ENCODE measurements around the gene DNAJC5G. TPM values are rescaled to one million over a fixed set of nuclear protein-coding genes. Genes with fewer than 3 reads are reported as not detected.

DNAJC5G gene
- total and polyA plus RNA-seq, 12 donors: 0.14 to 2.9 (median 1.1) TPM; not detected in 4

DNA sequence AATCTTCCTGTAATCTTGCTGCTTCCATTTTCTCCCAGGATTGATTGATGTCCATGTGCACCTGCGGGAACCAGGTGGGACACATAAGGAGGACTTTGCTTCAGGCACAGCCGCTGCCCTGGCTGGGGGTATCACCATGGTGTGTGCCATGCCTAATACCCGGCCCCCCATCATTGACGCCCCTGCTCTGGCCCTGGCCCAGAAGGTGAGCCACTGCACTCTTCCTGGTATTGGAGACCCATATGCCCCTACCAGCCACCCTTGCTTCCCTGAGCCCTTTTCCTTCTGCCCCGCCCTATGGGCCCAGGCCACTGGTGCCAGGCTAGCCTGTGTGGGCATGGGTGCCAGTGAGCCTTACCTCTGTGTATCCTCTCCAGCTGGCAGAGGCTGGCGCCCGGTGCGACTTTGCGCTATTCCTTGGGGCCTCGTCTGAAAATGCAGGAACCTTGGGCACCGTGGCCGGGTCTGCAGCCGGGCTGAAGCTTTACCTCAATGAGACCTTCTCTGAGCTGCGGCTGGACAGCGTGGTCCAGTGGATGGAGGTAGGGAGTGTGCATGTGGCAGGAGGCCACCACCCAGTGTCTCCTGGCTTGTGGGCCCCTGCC, 37.8 kb upstream of the DNAJC5G start:
- Histone ChIP-seq H3K4me3 (no peak overlapping the region), H3K9me3 (replicated peaks in 1 of 3) (no peaks in the 10 kb centered on the region), H3K27ac (no peak overlapping the region), H3K4me1 (replicated peaks in 1 of 2) (no peaks in the 10 kb centered on the region), H3K27me3 (no peaks in the 10 kb centered on the region), H3K36me3 (replicated peaks in 1 of 2) (peaks cover 0 to 98% of the 10 kb centered on the region in 2 donors)
- no peak for TF ChIP-seq POLR2A (IDR thresholded peaks at IDR 0.05)
- TF ChIP-seq, protein P1, sequence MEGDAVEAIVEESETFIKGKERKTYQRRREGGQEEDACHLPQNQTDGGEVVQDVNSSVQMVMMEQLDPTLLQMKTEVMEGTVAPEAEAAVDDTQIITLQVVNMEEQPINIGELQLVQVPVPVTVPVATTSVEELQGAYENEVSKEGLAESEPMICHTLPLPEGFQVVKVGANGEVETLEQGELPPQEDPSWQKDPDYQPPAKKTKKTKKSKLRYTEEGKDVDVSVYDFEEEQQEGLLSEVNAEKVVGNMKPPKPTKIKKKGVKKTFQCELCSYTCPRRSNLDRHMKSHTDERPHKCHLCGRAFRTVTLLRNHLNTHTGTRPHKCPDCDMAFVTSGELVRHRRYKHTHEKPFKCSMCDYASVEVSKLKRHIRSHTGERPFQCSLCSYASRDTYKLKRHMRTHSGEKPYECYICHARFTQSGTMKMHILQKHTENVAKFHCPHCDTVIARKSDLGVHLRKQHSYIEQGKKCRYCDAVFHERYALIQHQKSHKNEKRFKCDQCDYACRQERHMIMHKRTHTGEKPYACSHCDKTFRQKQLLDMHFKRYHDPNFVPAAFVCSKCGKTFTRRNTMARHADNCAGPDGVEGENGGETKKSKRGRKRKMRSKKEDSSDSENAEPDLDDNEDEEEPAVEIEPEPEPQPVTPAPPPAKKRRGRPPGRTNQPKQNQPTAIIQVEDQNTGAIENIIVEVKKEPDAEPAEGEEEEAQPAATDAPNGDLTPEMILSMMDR (IDR thresholded peaks at IDR 0.05): no peak
- DNase-seq: no peak
- 94 to 97% (median 95%) methylated on average over 11 to 15 of the region's 15 CpGs for WGBS, 4 donors
- intact Hi-C loops (cut with DNase I): no loop called here

DNA sequence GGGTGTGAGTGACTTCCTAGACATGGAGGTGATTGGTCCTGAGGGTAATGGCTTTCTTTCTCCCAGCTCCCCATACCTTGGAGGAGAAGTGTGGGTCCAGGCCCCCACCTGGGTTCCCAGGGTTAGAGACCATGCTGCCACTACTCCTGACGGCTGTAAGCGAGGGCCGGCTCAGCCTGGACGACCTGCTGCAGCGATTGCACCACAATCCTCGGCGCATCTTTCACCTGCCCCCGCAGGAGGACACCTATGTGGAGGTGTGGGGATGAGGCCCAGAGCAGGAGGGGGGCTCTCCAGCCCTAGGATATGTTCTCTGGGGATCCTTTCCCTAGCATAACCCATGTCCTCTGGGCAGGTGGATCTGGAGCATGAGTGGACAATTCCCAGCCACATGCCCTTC, 36.3 kb upstream of the DNAJC5G start:
- Histone ChIP-seq H3K36me3 (replicated peaks in 1 of 2) (peaks cover 0 to 98% of the 10 kb centered on the region in 2 donors), H3K4me1 (replicated peaks in 1 of 2) (no peaks in the 10 kb centered on the region), H3K27ac (no peak overlapping the region), H3K4me3 (no peak overlapping the region), H3K9me3 (replicated peaks in 1 of 3) (no peaks in the 10 kb centered on the region), H3K27me3 (no peaks in the 10 kb centered on the region)
- TF ChIP-seq, protein P1 (IDR thresholded peaks at IDR 0.05): no peak
- no peak for TF ChIP-seq POLR2A (IDR thresholded peaks at IDR 0.05)
- no peak for DNase-seq
- intact Hi-C loops (cut with DNase I): no loop called here
- 93 to 100% (median 98%) methylated on average over 3 to 8 of the region's 8 CpGs for WGBS, 4 donors

DNA sequence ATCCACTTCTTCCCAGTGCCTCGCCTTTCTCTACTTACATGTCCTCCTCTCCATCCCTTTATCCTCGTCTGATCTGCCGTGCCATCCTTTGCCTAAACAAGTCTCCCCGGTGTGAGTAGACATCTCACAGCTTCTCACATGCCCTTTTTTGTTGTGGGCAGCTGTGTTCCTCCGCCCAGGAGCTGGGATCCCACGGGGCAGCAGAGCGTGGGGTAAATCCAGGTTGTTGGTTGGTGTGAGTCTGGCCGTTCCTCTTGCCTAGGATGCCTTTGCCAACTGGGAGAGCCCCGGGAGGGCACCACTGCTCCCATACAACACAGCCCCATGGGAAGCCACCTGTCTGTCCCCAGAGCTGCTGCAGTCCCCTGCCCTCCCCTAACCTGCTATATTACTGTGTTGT, 34.8 kb upstream of the DNAJC5G start:
- 92 to 95% (median 93%) methylated on average over 8 to 9 of the region's 9 CpGs for WGBS, 4 donors
- Histone ChIP-seq H3K4me1 (replicated peaks in 1 of 2) (no peaks in the 10 kb centered on the region), H3K27ac (no peak overlapping the region), H3K36me3 (replicated peaks in 1 of 2) (peaks cover 0 to 91% of the 10 kb centered on the region in 2 donors), H3K9me3 (replicated peaks in 1 of 3) (no peaks in the 10 kb centered on the region), H3K4me3 (no peak overlapping the region), H3K27me3 (no peaks in the 10 kb centered on the region)
- intact Hi-C loops (cut with DNase I): loop anchor here in 1 of 2 donors (10.0 kb wide), 1 partner anchor 64 kb away; the partner anchor contains the start of gene UCN
- no peak for TF ChIP-seq POLR2A (IDR thresholded peaks at IDR 0.05)
- TF ChIP-seq, protein P1 (IDR thresholded peaks at IDR 0.05): no peak
- no peak for DNase-seq

DNA sequence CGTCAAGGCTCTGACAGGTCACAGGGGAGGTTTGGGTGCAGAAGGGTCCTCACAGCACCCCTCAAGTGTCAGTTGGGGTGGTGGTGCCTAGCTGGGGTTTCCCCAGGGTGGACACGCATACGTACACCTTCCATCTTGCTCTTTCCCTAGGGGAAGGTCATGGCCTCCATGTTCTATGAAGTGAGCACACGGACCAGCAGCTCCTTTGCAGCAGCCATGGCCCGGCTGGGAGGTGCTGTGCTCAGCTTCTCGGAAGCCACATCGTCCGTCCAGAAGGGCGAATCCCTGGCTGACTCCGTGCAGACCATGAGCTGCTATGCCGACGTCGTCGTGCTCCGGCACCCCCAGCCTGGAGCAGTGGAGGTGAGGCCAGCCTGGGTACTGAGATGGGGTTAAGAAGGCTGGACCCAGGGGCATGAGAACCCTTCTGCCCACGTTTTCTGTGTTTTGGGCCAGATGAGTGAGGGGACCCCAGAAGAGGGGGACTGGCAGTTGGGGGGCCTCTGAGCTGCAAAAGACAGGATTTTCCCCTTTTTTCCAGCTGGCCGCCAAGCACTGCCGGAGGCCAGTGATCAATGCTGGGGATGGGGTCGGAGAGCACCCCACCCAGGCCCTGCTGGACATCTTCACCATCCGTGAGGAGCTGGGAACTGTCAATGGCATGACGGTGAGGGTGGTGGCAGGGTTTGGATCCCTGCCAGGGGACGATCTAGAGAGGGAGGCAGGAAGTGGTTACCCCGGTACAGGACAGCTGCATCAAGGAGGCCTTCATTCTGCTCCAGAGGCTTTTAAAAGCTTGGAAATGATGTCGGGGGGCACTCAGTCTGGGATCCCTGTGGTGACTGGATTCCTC, 33.2 kb upstream of the DNAJC5G start:
- intact Hi-C loops (cut with DNase I): loop anchor here in 1 of 2 donors (10.0 kb wide), 1 partner anchor 63 kb away; the partner anchor contains the start of gene UCN
- TF ChIP-seq, protein P1 (IDR thresholded peaks at IDR 0.05): no peak

More for the DNA sequence above, 33.2 kb upstream of the DNAJC5G start:
- 87 to 91% (median 90%) methylated on average over 9 to 24 of the region's 24 CpGs for WGBS, 4 donors
- Histone ChIP-seq H3K27ac (no peak overlapping the region), H3K27me3 (no peaks in the 10 kb centered on the region), H3K4me3 (no peak overlapping the region), H3K9me3 (replicated peaks in 1 of 3) (no peaks in the 10 kb centered on the region), H3K4me1 (replicated peaks in 1 of 2) (no peaks in the 10 kb centered on the region), H3K36me3 (replicated peaks in 1 of 2) (peaks cover 0 to 75% of the 10 kb centered on the region in 2 donors)
- DNase-seq: no peak
